ENCODE results near the gene HIVEP3.
"Not testable (repeated sequence)": the region's sequence is repeated elsewhere in the genome, so short reads cannot be mapped to it uniquely, and the experiment has no call there.

HIVEP3 gene

DNA sequence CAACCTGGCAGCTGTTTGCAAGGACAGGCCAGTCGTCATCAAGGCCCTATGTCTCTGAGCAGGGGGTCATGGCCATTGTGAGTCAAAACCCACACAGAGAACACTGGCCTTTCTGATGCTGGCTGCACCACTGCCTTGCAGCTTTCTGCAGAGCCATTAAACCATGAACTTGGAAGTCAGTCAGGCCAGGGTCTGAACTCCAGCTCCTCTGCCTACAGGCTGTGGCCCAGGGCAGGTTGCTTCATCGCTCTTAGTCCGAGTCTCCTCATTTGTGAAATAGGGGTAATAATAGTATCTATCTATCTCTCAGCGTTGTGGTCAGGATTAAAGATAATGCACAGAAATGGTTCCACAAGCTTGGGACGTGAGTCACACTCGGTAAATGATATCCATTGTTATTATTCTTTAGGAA lies 35.8 kb upstream of the HIVEP3 start:
- DNase-seq (ENCODE audit: low read depth): peak; percentile 80

DNA sequence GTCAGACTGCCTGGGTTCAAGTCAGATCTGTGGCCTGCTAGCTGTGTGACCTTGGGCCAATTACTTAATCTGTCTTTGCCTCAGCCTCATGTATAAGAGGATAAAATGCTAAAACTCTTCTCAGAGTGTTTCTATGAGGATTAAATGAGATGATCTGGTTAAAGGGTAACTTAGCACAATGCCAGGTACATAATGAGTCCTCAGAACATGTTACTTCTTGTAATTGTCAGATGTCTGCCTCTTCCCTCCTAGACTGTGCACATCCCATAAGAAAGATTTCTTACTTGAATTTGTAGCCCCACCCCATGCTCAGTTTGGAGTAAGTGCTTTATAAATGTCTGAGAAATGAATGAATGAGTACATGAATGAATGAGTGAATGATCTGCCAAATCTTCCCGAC lies 34.6 kb upstream of the HIVEP3 start:
- DNase-seq (ENCODE audit: low read depth): no peak
- TF ChIP-seq, protein P1, sequence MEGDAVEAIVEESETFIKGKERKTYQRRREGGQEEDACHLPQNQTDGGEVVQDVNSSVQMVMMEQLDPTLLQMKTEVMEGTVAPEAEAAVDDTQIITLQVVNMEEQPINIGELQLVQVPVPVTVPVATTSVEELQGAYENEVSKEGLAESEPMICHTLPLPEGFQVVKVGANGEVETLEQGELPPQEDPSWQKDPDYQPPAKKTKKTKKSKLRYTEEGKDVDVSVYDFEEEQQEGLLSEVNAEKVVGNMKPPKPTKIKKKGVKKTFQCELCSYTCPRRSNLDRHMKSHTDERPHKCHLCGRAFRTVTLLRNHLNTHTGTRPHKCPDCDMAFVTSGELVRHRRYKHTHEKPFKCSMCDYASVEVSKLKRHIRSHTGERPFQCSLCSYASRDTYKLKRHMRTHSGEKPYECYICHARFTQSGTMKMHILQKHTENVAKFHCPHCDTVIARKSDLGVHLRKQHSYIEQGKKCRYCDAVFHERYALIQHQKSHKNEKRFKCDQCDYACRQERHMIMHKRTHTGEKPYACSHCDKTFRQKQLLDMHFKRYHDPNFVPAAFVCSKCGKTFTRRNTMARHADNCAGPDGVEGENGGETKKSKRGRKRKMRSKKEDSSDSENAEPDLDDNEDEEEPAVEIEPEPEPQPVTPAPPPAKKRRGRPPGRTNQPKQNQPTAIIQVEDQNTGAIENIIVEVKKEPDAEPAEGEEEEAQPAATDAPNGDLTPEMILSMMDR (conservative IDR thresholded peaks at IDR 0.05; ENCODE audit: low read depth, low read length): no peak
- H3K4me3 ChIP-seq (ENCODE audit: low read length): no peak overlapping the region

More for the DNA sequence above, 35.8 kb upstream of the HIVEP3 start:
- TF ChIP-seq, protein P1 (conservative IDR thresholded peaks at IDR 0.05; ENCODE audit: low read depth, low read length): no peak
- H3K4me3 ChIP-seq (ENCODE audit: low read length): no peak overlapping the region

GRCh38 chr1:41952208-41952607 lies 33.5 kb upstream of the HIVEP3 start:
- DNase-seq (ENCODE audit: low read depth): no peak
- TF ChIP-seq, protein P1 (conservative IDR thresholded peaks at IDR 0.05; ENCODE audit: low read depth, low read length): no peak
- no peak overlapping the region for H3K4me3 ChIP-seq (ENCODE audit: low read length)

DNA sequence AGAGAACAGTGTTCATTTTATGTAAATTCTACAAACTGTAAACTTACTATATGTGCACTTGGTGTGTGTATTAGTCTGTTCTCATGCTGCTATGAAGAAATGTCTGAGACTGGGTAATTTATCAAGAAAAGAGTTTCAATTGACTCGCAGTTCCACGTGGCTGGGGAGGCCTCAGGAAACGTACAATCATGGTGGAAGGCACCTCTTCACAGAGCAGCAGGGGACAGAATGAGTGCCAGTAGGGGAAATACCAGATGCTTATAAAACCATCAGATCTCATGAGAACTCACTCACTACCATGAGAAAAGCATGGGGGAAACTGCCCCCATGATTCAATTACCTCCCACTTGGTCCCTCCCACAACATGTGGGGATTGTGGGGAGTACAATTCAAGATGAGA lies 32.8 kb upstream of the HIVEP3 start:
- not testable (repeated sequence) for H3K4me3 ChIP-seq (ENCODE audit: low read length); DNase-seq (ENCODE audit: low read depth)

DNA sequence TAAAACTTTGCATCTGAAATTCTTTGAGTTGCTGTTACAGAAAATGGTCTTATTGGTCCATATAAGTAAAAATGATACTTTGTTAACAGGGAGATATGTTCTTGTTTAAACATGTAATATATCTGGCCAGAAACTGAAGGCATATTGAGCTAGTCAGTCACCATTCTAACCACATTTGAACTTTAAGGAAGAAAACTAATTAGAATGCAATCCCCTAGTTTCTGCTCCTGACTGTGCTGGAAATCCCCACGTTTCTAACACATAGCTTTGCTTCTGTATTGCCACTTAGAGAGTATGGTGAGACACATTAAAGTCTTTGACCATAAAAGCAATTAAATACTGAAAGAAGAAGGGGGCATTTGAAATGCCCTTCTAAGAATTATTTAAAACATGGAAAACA lies 32.1 kb upstream of the HIVEP3 start:
- H3K4me3 ChIP-seq (ENCODE audit: low read length): no peak overlapping the region
- DNase-seq (ENCODE audit: low read depth): no peak
- TF ChIP-seq, protein P1 (conservative IDR thresholded peaks at IDR 0.05; ENCODE audit: low read depth, low read length): no peak

- not testable (repeated sequence) for H3K4me3 ChIP-seq (ENCODE audit: low read length); DNase-seq (ENCODE audit: low read depth)
These were observed 27.2 kb upstream of the HIVEP3 start for GRCh38 chr1:41945946-41946345.

- TF ChIP-seq, protein P1 (conservative IDR thresholded peaks at IDR 0.05; ENCODE audit: low read depth, low read length): no peak
- no peak overlapping the region for H3K4me3 ChIP-seq (ENCODE audit: low read length)
- no peak for DNase-seq (ENCODE audit: low read depth)
These were observed 25.0 kb upstream of the HIVEP3 start for GRCh38 chr1:41943717-41944116.

GRCh38 chr1:41942278-41942677 lies 23.6 kb upstream of the HIVEP3 start:
- H3K4me3 ChIP-seq (ENCODE audit: low read length): no peak overlapping the region
- TF ChIP-seq, protein P1 (conservative IDR thresholded peaks at IDR 0.05; ENCODE audit: low read depth, low read length): no peak
- DNase-seq (ENCODE audit: low read depth): no peak

Measured in retinal pigment epithelial cell (primary cell).